Panc1 (cell line): Measurements from ENCODE around the gene ANO3.

ENCODE experiments used
- CTCF ChIP-seq: fragments of 450-650 bp; IDR thresholded peaks from 2 replicates; pipeline ENCODE4 v1.5.1; 2017; ENCODE audit warnings: mild to moderate bottlenecking
- POLR2AphosphoS5 ChIP-seq: IDR thresholded peaks from 2 replicates; pipeline ENCODE4 v1.6.1; 2012; ENCODE audit warnings: mild to moderate bottlenecking, low read depth, low read length, moderate library complexity
- TF ChIP-seq, protein P1 (sequence below), 2 experiments: IDR thresholded peaks; 2 replicates each; pipeline ENCODE4 v1.6.1; 2011 to 2012; ENCODE audit warnings: low read depth in 2 of 2, control low read depth in 1 of 2, low read length in 1 of 2, mild to moderate bottlenecking in 1 of 2, moderate library complexity in 1 of 2; ENCODE audit not compliant: insufficient read depth in 1 of 2

- no peak for TF ChIP-seq CTCF
- TF ChIP-seq, protein P1, sequence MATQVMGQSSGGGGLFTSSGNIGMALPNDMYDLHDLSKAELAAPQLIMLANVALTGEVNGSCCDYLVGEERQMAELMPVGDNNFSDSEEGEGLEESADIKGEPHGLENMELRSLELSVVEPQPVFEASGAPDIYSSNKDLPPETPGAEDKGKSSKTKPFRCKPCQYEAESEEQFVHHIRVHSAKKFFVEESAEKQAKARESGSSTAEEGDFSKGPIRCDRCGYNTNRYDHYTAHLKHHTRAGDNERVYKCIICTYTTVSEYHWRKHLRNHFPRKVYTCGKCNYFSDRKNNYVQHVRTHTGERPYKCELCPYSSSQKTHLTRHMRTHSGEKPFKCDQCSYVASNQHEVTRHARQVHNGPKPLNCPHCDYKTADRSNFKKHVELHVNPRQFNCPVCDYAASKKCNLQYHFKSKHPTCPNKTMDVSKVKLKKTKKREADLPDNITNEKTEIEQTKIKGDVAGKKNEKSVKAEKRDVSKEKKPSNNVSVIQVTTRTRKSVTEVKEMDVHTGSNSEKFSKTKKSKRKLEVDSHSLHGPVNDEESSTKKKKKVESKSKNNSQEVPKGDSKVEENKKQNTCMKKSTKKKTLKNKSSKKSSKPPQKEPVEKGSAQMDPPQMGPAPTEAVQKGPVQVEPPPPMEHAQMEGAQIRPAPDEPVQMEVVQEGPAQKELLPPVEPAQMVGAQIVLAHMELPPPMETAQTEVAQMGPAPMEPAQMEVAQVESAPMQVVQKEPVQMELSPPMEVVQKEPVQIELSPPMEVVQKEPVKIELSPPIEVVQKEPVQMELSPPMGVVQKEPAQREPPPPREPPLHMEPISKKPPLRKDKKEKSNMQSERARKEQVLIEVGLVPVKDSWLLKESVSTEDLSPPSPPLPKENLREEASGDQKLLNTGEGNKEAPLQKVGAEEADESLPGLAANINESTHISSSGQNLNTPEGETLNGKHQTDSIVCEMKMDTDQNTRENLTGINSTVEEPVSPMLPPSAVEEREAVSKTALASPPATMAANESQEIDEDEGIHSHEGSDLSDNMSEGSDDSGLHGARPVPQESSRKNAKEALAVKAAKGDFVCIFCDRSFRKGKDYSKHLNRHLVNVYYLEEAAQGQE (IDR thresholded peaks at IDR 0.05; ENCODE audit: insufficient read depth in 1 of 2, low read depth in 2 of 2, low read length in 1 of 2), result no peak
- TF ChIP-seq POLR2AphosphoS5, result no peak
Measured at GRCh38 chr11:26558190-26558589, 226.3 kb downstream of the ANO3 start.
